K562 treated with DMSO at 1 percent for 48 hours (cell line): ENCODE data around the gene DNPH1. TPM values are rescaled to one million over a fixed set of nuclear protein-coding genes. Genes with fewer than 3 reads are reported as not detected.

Experiments
- total RNA-seq: library from RNA; unstranded; fragments of 300-600 nt; gene quantifications from 2 replicates; pipeline ENCODE4 v1.2.3, GENCODE V29; 2022; ENCODE audit warnings: low replicate concordance; ENCODE audit errors: extremely low read depth

The DNPH1 gene, protein sequence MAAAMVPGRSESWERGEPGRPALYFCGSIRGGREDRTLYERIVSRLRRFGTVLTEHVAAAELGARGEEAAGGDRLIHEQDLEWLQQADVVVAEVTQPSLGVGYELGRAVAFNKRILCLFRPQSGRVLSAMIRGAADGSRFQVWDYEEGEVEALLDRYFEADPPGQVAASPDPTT
- not detected in 2 replicates for total RNA-seq

DNA sequence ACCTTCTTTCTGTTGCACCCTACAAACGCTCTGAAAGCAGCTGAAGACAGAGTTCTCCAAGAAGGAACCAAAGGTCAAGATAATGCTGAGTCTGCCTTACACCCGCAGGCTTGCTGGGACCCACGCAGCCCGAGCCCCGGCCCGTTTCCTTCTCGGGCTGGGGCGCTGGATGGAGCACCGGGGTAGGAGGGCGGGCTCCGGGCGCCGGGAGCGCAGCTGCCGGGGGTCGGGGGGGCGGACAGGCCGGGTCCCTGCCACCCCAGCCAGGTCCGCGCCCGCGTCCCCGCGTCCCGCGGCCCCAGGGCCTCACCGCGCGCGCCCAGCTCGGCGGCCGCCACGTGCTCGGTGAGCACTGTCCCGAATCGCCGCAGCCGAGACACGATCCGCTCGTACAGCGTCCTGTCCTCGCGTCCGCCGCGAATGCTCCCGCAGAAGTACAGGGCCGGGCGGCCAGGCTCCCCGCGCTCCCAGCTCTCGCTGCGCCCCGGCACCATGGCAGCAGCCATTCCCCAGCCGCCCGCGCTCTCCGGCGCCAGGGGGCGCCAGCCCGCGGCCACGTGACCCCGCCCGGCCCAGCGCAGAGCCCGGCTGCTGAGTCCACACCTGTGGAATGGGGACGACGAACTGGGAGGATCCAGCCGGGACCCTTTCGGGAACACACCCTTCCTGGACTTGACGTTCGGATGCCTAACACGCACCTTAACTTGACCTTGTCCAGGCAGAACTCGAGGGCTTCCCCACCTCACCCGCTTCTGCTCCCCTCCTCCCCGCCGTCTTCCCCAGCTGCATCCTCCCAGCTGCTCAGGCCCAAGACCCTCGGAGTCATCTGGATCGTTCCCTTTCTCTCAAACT, at the start of gene DNPH1:
TSS of gene DNPH1 (minus strand) at position 531 of the 852 bp plus-strand sequence. CDS start at position 506, 25 bp downstream.

DNA sequence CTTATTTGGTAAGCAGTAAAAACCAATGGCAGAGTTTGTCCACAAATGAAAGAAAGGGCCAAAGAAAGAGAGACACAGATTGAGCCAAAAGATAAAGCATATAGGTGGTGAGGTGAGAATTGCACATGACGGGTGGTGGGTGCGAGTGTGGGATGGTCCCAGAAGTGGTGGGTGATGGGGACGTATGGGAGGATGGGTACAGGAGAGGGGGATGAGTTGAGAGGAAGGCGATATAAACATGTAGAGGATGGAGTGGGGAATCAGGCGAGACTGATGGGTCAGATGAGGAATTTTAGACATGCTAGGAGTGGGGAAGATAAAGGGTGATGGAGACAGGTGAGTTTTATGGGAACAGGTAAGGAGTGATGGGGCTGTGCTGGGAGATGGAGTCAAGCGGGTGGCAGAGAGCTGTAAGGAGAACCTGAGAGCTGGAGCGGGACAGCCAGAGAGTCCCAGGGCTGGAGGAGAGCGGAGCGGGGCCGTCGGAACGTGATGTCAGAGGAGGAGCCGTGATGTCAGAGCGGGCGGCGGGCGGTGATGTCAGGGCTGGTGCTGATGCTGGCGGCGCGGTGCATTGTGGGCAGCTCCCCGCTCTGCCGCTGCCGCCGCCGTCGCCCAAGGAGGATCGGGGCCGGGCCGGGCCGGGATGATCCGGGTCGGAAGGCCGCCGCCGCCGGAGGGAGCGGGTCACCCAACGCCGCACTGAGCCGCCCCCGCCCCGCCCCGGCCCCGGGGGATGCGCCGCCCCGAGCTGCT, 13.8 kb upstream of the DNPH1 start, which contains the start of gene TTBK1:
TSS of gene TTBK1 (plus strand) at position 574 of the 756 bp plus-strand sequence. CDS start 3,180 bp downstream, outside the sequence.

DNA sequence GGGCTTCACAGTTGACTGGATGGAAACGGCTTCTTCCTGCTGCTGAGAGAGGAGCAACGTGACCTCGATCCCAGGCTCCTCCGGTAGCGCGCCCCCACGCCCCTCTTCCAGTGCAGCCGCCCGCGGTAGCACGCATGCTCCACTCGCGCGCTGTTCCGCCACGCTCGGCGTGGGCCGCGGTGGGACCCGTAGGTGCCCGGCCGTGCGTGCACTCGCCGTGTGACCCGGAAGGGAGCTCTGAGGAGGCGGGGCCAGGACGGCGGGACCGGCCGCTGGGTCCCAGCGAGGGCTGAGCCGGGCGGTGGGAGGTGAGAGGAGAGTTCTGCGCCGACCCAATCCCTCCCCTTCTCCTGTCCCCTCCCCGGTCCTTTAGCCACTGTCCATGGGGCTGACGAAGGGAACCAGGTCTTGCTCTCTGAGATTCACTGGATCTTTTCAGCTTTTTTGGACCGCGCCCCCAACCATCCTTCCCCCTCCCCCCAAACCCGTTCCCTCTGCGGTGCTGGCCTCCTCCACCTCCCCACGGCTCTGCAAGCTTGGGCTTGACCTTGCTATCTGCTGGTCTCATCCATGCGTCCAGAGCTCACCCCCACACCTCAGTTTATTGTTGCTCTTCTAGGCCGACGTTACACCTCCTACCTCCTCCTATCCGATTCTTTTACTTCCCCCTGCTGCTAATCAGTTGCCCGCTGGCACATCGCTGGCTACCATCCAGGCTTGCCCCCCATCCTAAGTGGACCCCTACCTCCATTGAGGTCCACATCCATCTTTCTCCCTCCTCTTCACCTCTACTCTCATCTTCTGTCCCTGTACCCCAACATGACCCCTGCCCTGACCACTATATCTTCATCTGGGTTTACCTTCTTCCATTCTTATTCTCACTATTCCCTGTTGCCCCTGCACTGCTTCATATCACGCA, 47.1 kb downstream of the DNPH1 start, which contains the start of gene CUL9:
TSS of gene CUL9 (plus strand) at position 255 of the 919 bp plus-strand sequence. CDS start 2,115 bp downstream, outside the sequence.

Other genes with a start within 250 kb of the DNPH1 start
- not detected in 2 replicates for gene PPP2R5D, start 244.9 kb downstream of the DNPH1 start, total RNA-seq
- gene MEA1, start 215.5 kb downstream of the DNPH1 start, total RNA-seq = not detected in 2 replicates
- not detected in 2 replicates for gene KLHDC3, start 215.2 kb downstream of the DNPH1 start, total RNA-seq
- gene RRP36, start 207.9 kb downstream of the DNPH1 start, total RNA-seq = not detected in 2 replicates
- not detected in 2 replicates for gene CUL7, start 175.6 kb downstream of the DNPH1 start, total RNA-seq
- not detected in 2 replicates for gene MRPL2, start 170.0 kb downstream of the DNPH1 start, total RNA-seq
- gene KLC4, start 169.8 kb downstream of the DNPH1 start, total RNA-seq = not detected in 2 replicates
- 95.7 TPM in 1 of 2 replicates, not detected in the other for gene PTK7, start 153.2 kb downstream of the DNPH1 start, total RNA-seq
- not detected in 2 replicates for gene SRF, start 58.2 kb downstream of the DNPH1 start, total RNA-seq
- gene CUL9, start 47.3 kb downstream of the DNPH1 start, total RNA-seq = not detected in 2 replicates
- gene TTBK1, start 14.0 kb upstream of the DNPH1 start, total RNA-seq = not detected in 2 replicates
- not detected in 2 replicates for gene SLC22A7, start 68.8 kb upstream of the DNPH1 start, total RNA-seq
- not detected in 2 replicates for gene CRIP3, start 79.3 kb upstream of the DNPH1 start, total RNA-seq
- 43.1 TPM in 1 of 2 replicates, not detected in the other for gene ZNF318, start 140.2 kb upstream of the DNPH1 start, total RNA-seq
- not detected in 2 replicates for gene ABCC10, start 198.1 kb upstream of the DNPH1 start, total RNA-seq
- not detected in 2 replicates for gene DLK2, start 226.1 kb upstream of the DNPH1 start, total RNA-seq
- not detected in 2 replicates for gene TJAP1, start 248.1 kb upstream of the DNPH1 start, total RNA-seq